Left renal pelvis (tissue), 4 donors: ENCODE results near the gene GPR132. TPM values are rescaled to one million over a fixed set of nuclear protein-coding genes. Genes with fewer than 3 reads are reported as not detected.
"Not testable (repeated sequence)": the region's sequence is repeated elsewhere in the genome, so short reads cannot be mapped to it uniquely, and the experiment has no call there.

Experiments
- DNase-seq, 4 donors: peaks; one replicate each; pipeline ENCODE4 v3.0.0-alpha.2; 2013; ENCODE audit warnings: low read depth in 4 of 4, low spot score in 3 of 4
- polyA plus RNA-seq, 4 donors: library from polyadenylated mRNA; unstranded; fragments of 120-200 nt; gene quantifications; one replicate each; pipeline ENCODE4 v1.2.1, GENCODE V29; 2013; ENCODE audit not compliant: insufficient read length in 4 of 4

GPR132 gene
- polyA plus RNA-seq, 4 donors, result 0.24 to 1.1 (median 0.50) TPM

- peak; percentile 33 to 68 (median 52) for DNase-seq
Measured at GRCh38 chr14:105045710-105046326, 19.4 kb downstream of the GPR132 start.

GRCh38 chr14:105043641-105044040, 21.6 kb downstream of the GPR132 start:
- no peak for DNase-seq

GRCh38 chr14:105042813-105043212, 22.4 kb downstream of the GPR132 start:
- DNase-seq, result no peak

- no peak for DNase-seq
Measured at GRCh38 chr14:105041841-105042765, 23.1 kb downstream of the GPR132 start.

- DNase-seq, result no peak
Measured at GRCh38 chr14:105039458-105040205, 25.6 kb downstream of the GPR132 start.

- not testable (repeated sequence) for DNase-seq
Measured at GRCh38 chr14:105035616-105036015, 29.6 kb downstream of the GPR132 start.

- DNase-seq, result no peak
Measured at GRCh38 chr14:105034315-105035039, 30.8 kb downstream of the GPR132 start.

- DNase-seq, result not testable (repeated sequence)
Measured at GRCh38 chr14:105033412-105033900, 31.8 kb downstream of the GPR132 start.

- DNase-seq, result not testable (repeated sequence)
Measured at GRCh38 chr14:105032451-105032901, 32.8 kb downstream of the GPR132 start.

GRCh38 chr14:105030836-105031396, 34.3 kb downstream of the GPR132 start:
- no peak for DNase-seq

GRCh38 chr14:105030194-105030593, 35.0 kb downstream of the GPR132 start:
- DNase-seq, result no peak

GRCh38 chr14:105029402-105029801, 35.8 kb downstream of the GPR132 start:
- DNase-seq, result no peak

- DNase-seq, result no peak
Measured at GRCh38 chr14:105028251-105028927, 36.8 kb downstream of the GPR132 start.

GRCh38 chr14:105027718-105028117, 37.5 kb downstream of the GPR132 start:
- not testable (repeated sequence) for DNase-seq

GRCh38 chr14:105026802-105027563, 38.2 kb downstream of the GPR132 start:
- no peak for DNase-seq

GRCh38 chr14:105026033-105026785, 39.0 kb downstream of the GPR132 start:
- DNase-seq, result no peak

- no peak for DNase-seq
Measured at GRCh38 chr14:105025429-105025828, 39.8 kb downstream of the GPR132 start.
